CD4-positive, alpha-beta T cell (primary cell): ENCODE data around the gene TKFC. TPM values are rescaled to one million over a fixed set of nuclear protein-coding genes. Genes with fewer than 3 reads are reported as not detected.

ENCODE experiments used
- ATAC-seq: fragments of 200-7000 bp; cut with Tn5 transposase; one replicate; pipeline ENCODE4 v1.10.0; 2022; ENCODE audit warnings: mild to moderate bottlenecking; ENCODE audit not compliant: poor library complexity
- CTCF ChIA-PET: fragments of 350-600 bp; sonication (Branson Sonifier 250); formaldehyde crosslinking; loops from one replicate; lab custom pipeline; 2021; ENCODE audit warnings: antibody characterized with exemption, inconsistent platforms; lab: Charles Lee
- POLR2A ChIA-PET: fragments of 350-600 bp; sonication (Branson Sonifier 250); formaldehyde crosslinking; loops from one replicate; lab custom pipeline; 2021; ENCODE audit warnings: antibody characterized with exemption, inconsistent platforms; lab: Charles Lee
- DNase-seq, 14 experiments: peaks; one replicate each; pipeline ENCODE4 v3.0.0-alpha.2; 2013 to 2020; ENCODE audit warnings: mixed read lengths in 2 of 14
- H3K27ac ChIP-seq, 2 donors: one replicate each; pipeline versions ENCODE4 v1.5.1 to v1.7.0; 2013; ENCODE audit warnings: low read length in 2 of 2, low read depth in 1 of 2, mild to moderate bottlenecking in 1 of 2
- H3K27me3 ChIP-seq, 2 experiments: 1 replicate in 1 of 2; 2 replicates in 1 of 2; pipeline versions ENCODE4 v1.6.1 to v1.7.0; 2013; ENCODE audit warnings: low read length in 2 of 2, control low read depth in 1 of 2, mild to moderate bottlenecking in 1 of 2, moderate library complexity in 1 of 2; ENCODE audit not compliant: insufficient read depth in 2 of 2, control insufficient read depth in 1 of 2
- H3K36me3 ChIP-seq: one replicate; pipeline ENCODE4 v1.6.1; 2013; ENCODE audit warnings: low read length, control low read depth; ENCODE audit not compliant: insufficient read depth
- H3K4me1 ChIP-seq: one replicate; pipeline ENCODE4 v1.6.1; 2013; ENCODE audit warnings: low read length, control low read depth; ENCODE audit not compliant: insufficient read depth
- H3K4me3 ChIP-seq: one replicate; pipeline ENCODE4 v1.5.1; 2013; ENCODE audit warnings: mild to moderate bottlenecking, low read length, moderate library complexity
- H3K9me3 ChIP-seq, 2 experiments: 1 replicate in 1 of 2; 2 replicates in 1 of 2; pipeline versions ENCODE4 v1.6.1 to v1.7.0; 2013; ENCODE audit warnings: low read length in 2 of 2, mild to moderate bottlenecking in 2 of 2, control low read depth in 1 of 2, moderate library complexity in 1 of 2; ENCODE audit not compliant: control insufficient read depth in 1 of 2, insufficient read depth in 1 of 2
- H3K27ac Mint-ChIP-seq: one replicate; pipeline ENCODE4 v1.8.0; 2020; ENCODE audit warnings: mixed read lengths
- H3K27me3 Mint-ChIP-seq: one replicate; pipeline ENCODE4 v1.8.0; 2021; ENCODE audit warnings: mixed read lengths
- H3K36me3 Mint-ChIP-seq: one replicate; pipeline ENCODE4 v1.8.0; 2021; ENCODE audit warnings: low read depth, mixed read lengths
- H3K4me1 Mint-ChIP-seq: one replicate; pipeline ENCODE4 v1.8.0; 2021; ENCODE audit warnings: low read depth, mixed read lengths
- H3K4me3 Mint-ChIP-seq: one replicate; pipeline ENCODE4 v1.8.0; 2020; ENCODE audit warnings: mild to moderate bottlenecking, mixed read lengths
- H3K9me3 Mint-ChIP-seq: one replicate; pipeline ENCODE4 v1.8.0; 2020; ENCODE audit warnings: mixed read lengths
- intact Hi-C, 2 experiments: fragments of 100-400 bp; cut with DNase I in 1 of 2; cut with micrococcal nuclease in 1 of 2; formaldehyde crosslinking; loops; one replicate each; pipeline versions ENCODE4 v1.15.1 to v1.9.0; 2023 to 2025; cut with DNase I, micrococcal nuclease
- total RNA-seq, 174 experiments: library from RNA in 2 of 174; stranded (reverse) in 2 of 174; gene quantifications; one replicate each; pipeline ENCODE4 v1.2.3 and lab custom pipeline; 2021 to 2026
- TF ChIP-seq, protein P1 (sequence below): fragments of 200-600 bp; IDR thresholded peaks from one replicate; pipeline ENCODE4 v1.8.0; 2022; ENCODE audit warnings: antibody characterized with exemption, mild to moderate bottlenecking

Gene TKFC
- total RNA-seq, 2 experiments from 2014 or later = 21.8 to 26.3 TPM

- Histone ChIP-seq H3K4me3 (no peak overlapping the region), H3K9me3 (no peaks in the 10 kb centered on the region), H3K36me3 (peaks cover 15% of the 10 kb centered on the region), H3K4me1 (peaks cover 32% of the 10 kb centered on the region), H3K27me3 (no peaks in the 10 kb centered on the region), H3K27ac (no peak overlapping the region)
- DNase-seq = no peak
- CTCF ChIA-PET = interaction anchor here (0.7 kb wide), 1 partner anchor 22 kb away, joined by 4 read pairs; no protein-coding TSS in a partner anchor
- no peaks in the 10 kb centered on the region for H3K9me3 Mint-ChIP-seq
- TF ChIP-seq, protein P1, sequence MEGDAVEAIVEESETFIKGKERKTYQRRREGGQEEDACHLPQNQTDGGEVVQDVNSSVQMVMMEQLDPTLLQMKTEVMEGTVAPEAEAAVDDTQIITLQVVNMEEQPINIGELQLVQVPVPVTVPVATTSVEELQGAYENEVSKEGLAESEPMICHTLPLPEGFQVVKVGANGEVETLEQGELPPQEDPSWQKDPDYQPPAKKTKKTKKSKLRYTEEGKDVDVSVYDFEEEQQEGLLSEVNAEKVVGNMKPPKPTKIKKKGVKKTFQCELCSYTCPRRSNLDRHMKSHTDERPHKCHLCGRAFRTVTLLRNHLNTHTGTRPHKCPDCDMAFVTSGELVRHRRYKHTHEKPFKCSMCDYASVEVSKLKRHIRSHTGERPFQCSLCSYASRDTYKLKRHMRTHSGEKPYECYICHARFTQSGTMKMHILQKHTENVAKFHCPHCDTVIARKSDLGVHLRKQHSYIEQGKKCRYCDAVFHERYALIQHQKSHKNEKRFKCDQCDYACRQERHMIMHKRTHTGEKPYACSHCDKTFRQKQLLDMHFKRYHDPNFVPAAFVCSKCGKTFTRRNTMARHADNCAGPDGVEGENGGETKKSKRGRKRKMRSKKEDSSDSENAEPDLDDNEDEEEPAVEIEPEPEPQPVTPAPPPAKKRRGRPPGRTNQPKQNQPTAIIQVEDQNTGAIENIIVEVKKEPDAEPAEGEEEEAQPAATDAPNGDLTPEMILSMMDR = no peak
- no peak overlapping the region for H3K27ac Mint-ChIP-seq
- ATAC-seq = no peak
- no peaks in the 10 kb centered on the region for H3K27me3 Mint-ChIP-seq
- H3K4me1 Mint-ChIP-seq = peaks cover 31% of the 10 kb centered on the region
- POLR2A ChIA-PET = interaction anchor here (2.6 kb wide), 1 partner anchor 22 kb away, joined by 7 read pairs; no protein-coding TSS in a partner anchor
- H3K36me3 Mint-ChIP-seq = peaks cover 38% of the 10 kb centered on the region
- intact Hi-C loops = no loop called here
- peak overlapping the region; percentile 59 for H3K4me3 Mint-ChIP-seq
Measured at GRCh38 chr11:61357894-61358239, 24.8 kb downstream of the TKFC start.

GRCh38 chr11:61358566-61358965 is 25.5 kb downstream of the TKFC start:
- Histone ChIP-seq H3K27ac (no peak overlapping the region), H3K4me3 (no peak overlapping the region), H3K4me1 (peaks cover 39% of the 10 kb centered on the region), H3K27me3 (no peaks in the 10 kb centered on the region), H3K9me3 (no peaks in the 10 kb centered on the region), H3K36me3 (peaks cover 8% of the 10 kb centered on the region)
- H3K4me3 Mint-ChIP-seq = no peak overlapping the region
- ChIA-PET CTCF (interaction anchor here (5.0 to 5.1 kb wide), 2 partner anchors 22 to 27 kb away, joined by 29 to 47 read pairs; no protein-coding TSS in a partner anchor), POLR2A (interaction anchor here (2.6 kb wide), 1 partner anchor 23 kb away, joined by 7 read pairs; no protein-coding TSS in a partner anchor)
- no peaks in the 10 kb centered on the region for H3K27me3 Mint-ChIP-seq
- TF ChIP-seq, protein P1 = no peak
- H3K9me3 Mint-ChIP-seq = no peaks in the 10 kb centered on the region
- no peak for DNase-seq
- no peak for ATAC-seq
- no peak overlapping the region for H3K27ac Mint-ChIP-seq
- H3K36me3 Mint-ChIP-seq = peaks cover 35% of the 10 kb centered on the region
- H3K4me1 Mint-ChIP-seq = peaks cover 38% of the 10 kb centered on the region
- intact Hi-C loops = no loop called here

- peaks cover 40% of the 10 kb centered on the region for H3K4me1 ChIP-seq
- DNase-seq (no peak), ATAC-seq (no peak)
- no peaks in the 10 kb centered on the region for H3K27me3 ChIP-seq
- POLR2A ChIA-PET = no interaction called here
- H3K36me3 ChIP-seq = peaks cover 11% of the 10 kb centered on the region
- CTCF ChIA-PET = interaction anchor here (1.3 to 5.1 kb wide), 3 partner anchors 23 to 34 kb away, joined by 4 to 47 read pairs (median 29); no protein-coding TSS in a partner anchor
- H3K4me1 Mint-ChIP-seq = peaks cover 42% of the 10 kb centered on the region
- peaks cover 38% of the 10 kb centered on the region for H3K36me3 Mint-ChIP-seq
- H3K4me3 ChIP-seq = no peak overlapping the region
- intact Hi-C loops = no loop called here
- H3K27me3 Mint-ChIP-seq = no peaks in the 10 kb centered on the region
- H3K27ac Mint-ChIP-seq = peak overlapping the region; percentile 70
- TF ChIP-seq, protein P1 = no peak
- H3K27ac ChIP-seq = no peak overlapping the region
- H3K9me3 Mint-ChIP-seq = no peaks in the 10 kb centered on the region
- H3K9me3 ChIP-seq = no peaks in the 10 kb centered on the region
- peak overlapping the region; percentile 51 for H3K4me3 Mint-ChIP-seq
Measured at GRCh38 chr11:61359516-61359915, 26.5 kb downstream of the TKFC start.
